ENCODE measurements around the gene LZTR1. TPM values are rescaled to one million over a fixed set of nuclear protein-coding genes. Genes with fewer than 3 reads are reported as not detected.
"Not testable (repeated sequence)": the region's sequence is repeated elsewhere in the genome, so short reads cannot be mapped to it uniquely, and the experiment has no call there.

The LZTR1 gene
- total RNA-seq, 3 donors from 2014 or later, result 37.6 to 59.0 (median 46.2) TPM

- no peak overlapping the region for H3K27ac ChIP-seq
- H3K9me3 ChIP-seq, result no peaks in the 10 kb centered on the region
- TF ChIP-seq CTCF (IDR thresholded peaks at IDR 0.05) (no peak), POLR2A (IDR thresholded peaks at IDR 0.05) (no peak), POLR2AphosphoS5 (IDR thresholded peaks at IDR 0.05) (no peak)
- H3K27me3 ChIP-seq, result no peaks in the 10 kb centered on the region
- intact Hi-C loops (cut with DNase I; ENCODE audit: low total_unique reads), result no loop called here
- no peaks in the 10 kb centered on the region for H3K36me3 ChIP-seq
- no peak for DNase-seq (ENCODE audit: low spot score in 2 of 2)
- H3K4me3 ChIP-seq, result no peak overlapping the region
- H3K4me1 ChIP-seq, result no peaks in the 10 kb centered on the region
Measured at GRCh38 chr22:21047035-21047661, 65.1 kb downstream of the LZTR1 start.

GRCh38 chr22:21047730-21048129 lies 65.6 kb downstream of the LZTR1 start:
- no peaks in the 10 kb centered on the region for H3K9me3 ChIP-seq
- H3K4me1 ChIP-seq, result no peaks in the 10 kb centered on the region
- intact Hi-C loops (cut with DNase I; ENCODE audit: low total_unique reads), result no loop called here
- H3K27ac ChIP-seq, result no peak overlapping the region
- no peak for DNase-seq (ENCODE audit: low spot score in 2 of 2)
- no peak for TF ChIP-seq CTCF (IDR thresholded peaks at IDR 0.05)
- TF ChIP-seq POLR2AphosphoS5 (IDR thresholded peaks at IDR 0.05), result no peak
- no peak for TF ChIP-seq POLR2A (IDR thresholded peaks at IDR 0.05)
- H3K27me3 ChIP-seq, result no peaks in the 10 kb centered on the region
- H3K4me3 ChIP-seq, result no peak overlapping the region
- no peaks in the 10 kb centered on the region for H3K36me3 ChIP-seq

- H3K27me3 ChIP-seq; intact Hi-C loops (cut with DNase I; ENCODE audit: low total_unique reads); H3K9me3 ChIP-seq; DNase-seq (ENCODE audit: low spot score in 2 of 2); H3K4me3 ChIP-seq; H3K36me3 ChIP-seq; H3K4me1 ChIP-seq; H3K27ac ChIP-seq: not testable (repeated sequence)
Measured at GRCh38 chr22:21048448-21048847, 66.4 kb downstream of the LZTR1 start.

Other genes starting within 250 kb of the LZTR1 start
- under 1 TPM in 1 of 3 donors, not detected in 2; 0.29 TPM for gene SERPIND1, start 208.2 kb upstream of the LZTR1 start, total RNA-seq
- gene PI4KA, start 123.5 kb upstream of the LZTR1 start, total RNA-seq, result 100 to 1,000 TPM in 1 of 3 donors, 10 to 100 TPM in 2; 62.7 to 103 (median 73.5) TPM
- gene SNAP29, start 123.3 kb upstream of the LZTR1 start, total RNA-seq, result 10 to 100 TPM; 17.7 to 28.2 (median 22.5) TPM
- 10 to 100 TPM; 36.8 to 46.5 (median 42.3) TPM for gene CRKL, start 64.9 kb upstream of the LZTR1 start, total RNA-seq
- 1 to 10 TPM; 1.6 to 3.3 (median 2.2) TPM for gene AIFM3, start 15.0 kb upstream of the LZTR1 start, total RNA-seq
- gene THAP7, start 19.8 kb downstream of the LZTR1 start, total RNA-seq, result 10 to 100 TPM; 35.8 to 59.9 (median 52.4) TPM
- gene P2RX6, start 32.9 kb downstream of the LZTR1 start, total RNA-seq, result 1 to 10 TPM in 1 of 3 donors, not detected in 2; 1.6 TPM
- gene SLC7A4, start 50.3 kb downstream of the LZTR1 start, total RNA-seq, result 1 to 10 TPM; 1.6 to 2.4 (median 2.0) TPM
- gene LRRC74B, start 63.6 kb downstream of the LZTR1 start, total RNA-seq, result not detected